K562 (cell line): ENCODE measurements around the gene MITF. TPM values are rescaled to one million over a fixed set of nuclear protein-coding genes. Genes with fewer than 3 reads are reported as not detected.

Experiments
- ATAC-seq: fragments of 200-7000 bp; cut with Tn5 transposase; 3 replicates; pipeline ENCODE4 v1.9.1; 2020; ENCODE audit warnings: moderate library complexity
- BruUV-seq: library from RNA; stranded (reverse); fragments of 400-500 nt; replicated peaks from 2 replicates; lab custom pipeline; 2021; lab: Mats Ljungman, UMichigan
- CTCF ChIA-PET: fragments of 300-600 bp; formaldehyde crosslinking; extraction: SDS; loops from one replicate; lab custom pipeline; 2021; ENCODE audit warnings: low intra/inter-chr PET ratio; lab: Yijun Ruan, JAX
- POLR2A ChIA-PET: fragments of 300-600, 350-650 bp; sonication (Branson Sonifier 250); formaldehyde crosslinking; extraction: SDS; loops from one replicate; lab custom pipeline; 2021; ENCODE audit warnings: antibody characterized with exemption, inconsistent platforms; lab: Yijun Ruan, JAX
- DNase-seq, 4 experiments: peaks; one replicate each; pipeline versions ENCODE4 v3.0.0 to v3.0.0-alpha.2; 2011 to 2018; ENCODE audit warnings: low spot score in 3 of 4, mixed read lengths in 3 of 4; ENCODE audit errors: extremely low read depth in 1 of 4
- FAIRE-seq: peaks from 2 replicates; lab custom pipeline; 2011; peaks lifted over from hg19 to GRCh38; lab: Jason Lieb, UNC
- H2AFZ ChIP-seq: 2 replicates; pipeline ENCODE4 v1.6.0; 2011; ENCODE audit warnings: low read depth, low read length, control low read depth, inconsistent platforms
- H3K27ac ChIP-seq: fragments of 200-600 bp; 3 replicates; pipeline ENCODE4 v1.8.0; 2011; ENCODE audit warnings: low read depth, mild to moderate bottlenecking, control low read depth, inconsistent platforms, low read length, moderate library complexity, mixed read lengths; ENCODE audit errors: extremely low read depth
- H3K27me3 ChIP-seq, 2 experiments: fragments of 300-600 bp in 1 of 2; 2 replicates in 1 of 2; 3 replicates in 1 of 2; pipeline versions ENCODE4 v1.6.0 to v1.8.0; 2011; ENCODE audit warnings: inconsistent platforms in 2 of 2, low read length in 2 of 2, mild to moderate bottlenecking in 1 of 2, mixed read lengths in 1 of 2, moderate library complexity in 1 of 2; ENCODE audit not compliant: control insufficient read depth in 2 of 2, insufficient read depth in 2 of 2
- H3K36me3 ChIP-seq: fragments of 300-600 bp; 3 replicates; pipeline ENCODE4 v1.8.0; 2011; ENCODE audit warnings: mild to moderate bottlenecking, low read length, inconsistent platforms; ENCODE audit not compliant: control insufficient read depth, insufficient read depth
- H3K4me1 ChIP-seq, 2 experiments: fragments of 200-600 bp in 1 of 2; replicated peaks in 1 of 2; 2 replicates in 1 of 2; 3 replicates in 1 of 2; pipeline versions ENCODE4 v1.5.1 to v1.8.0; 2011; ENCODE audit warnings: inconsistent platforms in 2 of 2, low read length in 2 of 2, mild to moderate bottlenecking in 1 of 2, mixed read lengths in 1 of 2, moderate library complexity in 1 of 2; ENCODE audit not compliant: control insufficient read depth in 2 of 2, insufficient read depth in 2 of 2
- H3K4me2 ChIP-seq: 2 replicates; pipeline ENCODE4 v1.6.1; 2011; ENCODE audit warnings: low read length, control low read depth, inconsistent platforms, mixed read lengths; ENCODE audit not compliant: insufficient read depth
- H3K4me3 ChIP-seq: fragments of 200-600 bp; sonication (generic), shearing (Covaris generic); 2 replicates; pipeline ENCODE4 v1.5.1; 2016; ENCODE audit warnings: control low read depth, inconsistent platforms
- H3K79me2 ChIP-seq: fragments of 200-600 bp; 3 replicates; pipeline ENCODE4 v1.8.0; 2011; ENCODE audit warnings: low read length, inconsistent platforms; ENCODE audit not compliant: control insufficient read depth, insufficient read depth
- H3K9ac ChIP-seq, 2 experiments: 2 replicates each; pipeline versions ENCODE4 v1.6.0 to v1.6.1; 2011; ENCODE audit warnings: low read depth in 2 of 2, low read length in 2 of 2, control low read depth in 1 of 2, inconsistent platforms in 1 of 2, mild to moderate bottlenecking in 1 of 2, mixed read lengths in 1 of 2; ENCODE audit not compliant: insufficient read depth in 1 of 2
- H3K9me1 ChIP-seq: one replicate; pipeline ENCODE4 v1.6.0; 2011; ENCODE audit warnings: inconsistent platforms, mild to moderate bottlenecking, low read length, moderate library complexity; ENCODE audit not compliant: control insufficient read depth, insufficient read depth
- H3K9me3 ChIP-seq: replicated peaks from 2 replicates; pipeline ENCODE4 v1.5.1; 2011; ENCODE audit warnings: low read depth, low read length, inconsistent platforms; ENCODE audit not compliant: control insufficient read depth, insufficient read depth
- H4K20me1 ChIP-seq: replicated peaks from 2 replicates; pipeline ENCODE4 v1.6.1; 2011; ENCODE audit warnings: low read length, inconsistent platforms, mixed read lengths; ENCODE audit not compliant: control insufficient read depth, insufficient read depth
- MTF1 ChIP-seq: fragments of 250-450 bp; sonication (Bioruptor Pico); IDR thresholded peaks from 2 replicates; pipeline ENCODE4 v1.9.0; 2021; ENCODE audit warnings: moderate library complexity, mild to moderate bottlenecking, inconsistent platforms, borderline replicate concordance
- NFE2 ChIP-seq: IDR thresholded peaks from 2 replicates; pipeline ENCODE4 v1.6.1; 2014; ENCODE audit warnings: antibody characterized with exemption, low read depth
- NUFIP1 ChIP-seq: fragments of 450-650 bp; IDR thresholded peaks from 2 replicates; pipeline ENCODE4 v1.6.1; 2018; ENCODE audit not compliant: partially characterized antibody
- STAT5A ChIP-seq: IDR thresholded peaks from 2 replicates; pipeline ENCODE4 v1.6.1; 2012; ENCODE audit warnings: low read length, inconsistent platforms, borderline replicate concordance
- ZC3H4 ChIP-seq: sonication (generic); formaldehyde crosslinking; IDR thresholded peaks from 2 replicates; pipeline ENCODE4 v1.9.0; 2021; ENCODE audit warnings: missing genetic modification reagents, borderline replicate concordance
- WGBS: fragments of 100-300 bp; shearing (Covaris generic); methylation state at CpG from one replicate; pipeline ENCODE4 v1.1.6; 2016; ENCODE audit warnings: low coverage, mixed read lengths; ENCODE audit not compliant: insufficient coverage; ENCODE audit errors: missing lambda C conversion rate; 5-methylcytosine and 5-hydroxymethylcytosine counted together
- in situ Hi-C: fragments of 300-500 bp; cut with MboI; formaldehyde crosslinking; loops from 4 replicates; pipeline ENCODE4 v1.15.0; 2018; ENCODE audit warnings: inconsistent platforms, mixed read lengths
- intact Hi-C: fragments of 100-400 bp; cut with micrococcal nuclease; formaldehyde crosslinking; loops from 2 replicates; pipeline ENCODE4 v1.14.2; 2022
- polyA plus RNA-seq, 8 experiments: library from polyadenylated mRNA; depleted of rRNA in 4 of 8; stranded (reverse) in 5 of 8; unstranded in 3 of 8; fragments of >200 nt; fragmentation: Nextera tagmentation in 2 of 8; fragmentation: Illumina TruSeq in 1 of 8; extraction: Ambion mirVana in 2 of 8; extraction: Trizol in 1 of 8; gene quantifications; 2 replicates each; pipeline versions ENCODE4 v1.2.1 to v1.2.3, GENCODE V29; 2011 to 2014; ENCODE audit warnings: inconsistent platforms in 1 of 8, missing spikeins in 1 of 8
- total RNA-seq, 7 experiments: library from RNA; depleted of rRNA in 6 of 7; stranded (reverse); fragments of >200 nt in 6 of 7; fragmentation: Illumina TruSeq in 2 of 7; extraction: Trizol in 2 of 7; gene quantifications; 2 replicates each; pipeline versions ENCODE4 v1.2.1 to v1.2.3, GENCODE V29; 2011 to 2021; ENCODE audit warnings: low replicate concordance in 1 of 7

The MITF gene
- total and polyA plus RNA-seq, 9 of the 15 experiments (the other 6 are each of a cell fraction or from before 2014, with no cell fraction given), result 5.6 to 14.9 (median 11.1) TPM

DNA sequence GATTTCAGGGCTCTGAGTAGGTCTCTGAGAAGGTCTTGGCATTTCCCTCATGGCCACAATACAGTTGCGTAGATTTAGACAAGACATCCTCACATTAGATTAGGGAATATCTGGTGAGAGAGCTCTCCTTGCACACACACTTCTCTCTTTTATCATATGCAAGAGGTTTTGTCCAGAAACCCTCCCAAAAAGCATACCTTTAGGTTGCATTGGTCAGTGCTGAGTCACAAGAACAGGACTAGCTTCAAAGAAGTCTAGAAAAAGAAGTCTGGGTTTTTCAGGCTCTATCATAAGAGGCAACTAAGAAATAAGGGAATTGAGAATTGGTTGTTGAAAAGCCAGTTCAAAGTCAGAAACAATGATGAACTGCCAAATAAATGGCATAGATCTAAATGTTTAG is 40.1 kb upstream of the MITF start:
- H3K36me3 ChIP-seq, result no peaks in the 10 kb centered on the region
- no peak for FAIRE-seq
- in situ Hi-C loops, result loop anchor here (5.0 to 10.0 kb wide), 2 partner anchors 93 to 246 kb away; no protein-coding TSS in a partner anchor
- CTCF ChIA-PET, result no interaction called here
- no peaks in the 10 kb centered on the region for H3K79me2 ChIP-seq
- no peak for DNase-seq
- no peaks in the 10 kb centered on the region for H4K20me1 ChIP-seq
- WGBS, result 38% methylated on average over 1 of the region's 1 CpG
- H3K4me3 ChIP-seq, result no peak overlapping the region
- no peaks in the 10 kb centered on the region for H3K9me3 ChIP-seq
- no peak overlapping the region for H3K4me2 ChIP-seq
- H2AFZ ChIP-seq, result no peak overlapping the region
- no peak overlapping the region for H3K27ac ChIP-seq
- TF ChIP-seq NFE2 (0 out of 2 replicates have a peak, but pooled peaks have one; percentile 16), STAT5A (no peak)
- H3K9ac ChIP-seq, result no peak overlapping the region
- no peaks in the 10 kb centered on the region for H3K27me3 ChIP-seq
- peaks cover 3 to 11% of the 10 kb centered on the region in 2 experiments; a peak in 2 of 5 replicates for H3K4me1 ChIP-seq
- POLR2A ChIA-PET, result interaction anchor here (1.2 kb wide), 1 partner anchor 11 kb away, joined by 3 read pairs; no protein-coding TSS in a partner anchor
- intact Hi-C loops, result no loop called here
- no peaks in the 10 kb centered on the region for H3K9me1 ChIP-seq
- ATAC-seq, result peak; percentile 37; the same call in 1 of the 3 replicates
- BruUV-seq, result no TSS peak

DNA sequence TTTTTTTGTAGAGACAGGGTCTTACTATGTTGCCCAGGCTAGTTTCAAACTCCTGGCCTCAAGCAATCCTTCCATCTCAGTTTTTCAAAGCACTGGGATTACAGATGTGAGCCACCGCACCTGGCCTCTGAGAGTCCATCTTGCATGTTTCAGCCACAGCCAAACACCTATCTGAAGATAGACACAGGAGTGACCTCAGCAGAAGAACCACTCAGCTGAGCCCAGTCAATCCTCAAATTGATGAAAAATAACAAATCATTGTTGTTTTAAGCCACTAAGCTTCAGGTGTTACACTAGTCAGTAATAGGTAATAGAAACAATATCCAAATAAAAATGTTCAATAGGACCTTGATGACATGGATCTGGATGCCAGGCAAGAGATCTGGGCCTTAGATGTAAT is 38.3 kb upstream of the MITF start:
- POLR2A ChIA-PET, result no interaction called here
- Histone ChIP-seq H3K9me1 (no peaks in the 10 kb centered on the region), H3K4me1 (peaks cover 3 to 11% of the 10 kb centered on the region in 2 experiments; a peak in 2 of 5 replicates), H3K4me3 (no peak overlapping the region), H3K4me2 (no peak overlapping the region), H3K27ac (no peak overlapping the region), H3K27me3 (no peaks in the 10 kb centered on the region), H3K36me3 (no peaks in the 10 kb centered on the region), H3K9ac (no peak overlapping the region), H3K79me2 (no peaks in the 10 kb centered on the region), H3K9me3 (no peaks in the 10 kb centered on the region), H2AFZ (no peak overlapping the region), H4K20me1 (no peaks in the 10 kb centered on the region)
- 100% methylated on average over 1 of the region's 1 CpG for WGBS
- BruUV-seq, result no TSS peak
- intact Hi-C loops (no loop called here), in situ Hi-C loops (no loop called here)
- ATAC-seq (no peak), DNase-seq (no peak), FAIRE-seq (no peak)
- TF ChIP-seq NUFIP1 (no peak), ZC3H4 (CRISPR knock-in tag) (no peak), MTF1 (no peak)
- CTCF ChIA-PET, result no interaction called here
